ENCODE data around the gene RCAN2.
A peak's percentile ranks its signal among the peaks of the same experiment; 100 is the strongest.

RCAN2 gene

DNA sequence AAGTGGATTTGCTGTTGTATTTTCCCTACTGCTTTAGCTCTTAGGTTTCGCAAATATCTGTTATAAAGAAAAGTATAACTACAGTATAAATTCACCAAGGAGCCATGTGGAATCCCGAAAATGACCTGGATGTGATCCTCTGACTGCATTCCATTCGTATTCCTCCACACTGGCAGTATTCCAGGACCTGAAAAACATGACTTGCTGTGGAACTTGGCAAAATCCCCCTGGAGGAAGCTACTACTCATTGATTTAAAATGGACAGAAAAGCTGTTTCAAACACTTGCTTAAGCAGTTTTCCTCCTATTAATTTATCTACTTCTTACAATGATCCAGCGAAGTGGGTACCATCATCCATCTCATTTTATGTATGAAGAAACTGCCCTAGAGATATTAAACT is 307.1 kb downstream of the RCAN2 start:
- DNase-seq (ENCODE audit: insufficient read length, low spot score) = no peak

DNA sequence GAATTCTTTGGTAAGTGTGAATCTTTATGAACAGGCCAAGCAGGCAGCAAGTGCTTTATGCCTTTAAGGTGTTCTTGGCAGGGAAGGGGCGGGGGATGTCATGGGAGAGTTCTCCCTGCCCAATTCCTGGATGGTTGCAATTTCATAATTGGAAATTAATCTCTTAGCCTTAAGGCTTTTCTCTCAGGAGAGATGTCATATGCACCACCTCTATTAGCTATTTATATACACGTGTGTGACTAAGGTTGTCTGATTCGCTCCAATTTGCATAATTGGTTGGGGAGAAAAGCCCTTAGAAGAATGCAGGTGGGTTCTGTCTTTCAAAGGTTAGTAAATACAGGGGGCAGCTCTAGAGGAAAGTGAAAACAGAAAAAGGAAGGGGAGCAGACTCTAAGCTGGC is 315.3 kb downstream of the RCAN2 start:
- DNase-seq (ENCODE audit: insufficient read length, low spot score) = no peak
- FAIRE-seq = peak; percentile 39

More for the DNA sequence above, 307.1 kb downstream of the RCAN2 start:
- FAIRE-seq = no peak

GRCh38 chr6:46175446-46175845 is 315.8 kb downstream of the RCAN2 start:
- peak; percentile 21 for DNase-seq (ENCODE audit: insufficient read length, low spot score)
- peak; percentile 94 for FAIRE-seq

GRCh38 chr6:46174904-46175303 is 316.3 kb downstream of the RCAN2 start:
- DNase-seq (ENCODE audit: insufficient read length, low spot score) = no peak
- FAIRE-seq = no peak

DNA sequence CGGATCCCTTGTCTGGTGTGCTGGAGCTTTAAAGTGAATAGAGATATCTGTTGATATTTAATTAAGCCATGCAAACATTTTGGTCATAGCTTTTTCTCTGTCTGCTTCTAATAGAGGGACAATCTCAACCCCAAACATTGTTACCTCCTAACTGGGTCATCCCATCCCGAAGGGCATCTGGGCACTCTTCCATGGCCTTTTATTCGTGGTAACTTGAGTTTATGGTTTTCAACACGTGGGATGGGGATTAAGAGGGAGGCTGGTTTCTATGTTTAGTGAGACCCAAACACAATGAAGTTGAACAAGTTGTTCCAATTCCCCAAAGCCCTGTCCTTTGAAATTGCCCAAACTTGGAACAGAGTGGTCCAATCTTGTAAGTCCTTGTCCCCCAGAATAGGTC is 319.1 kb downstream of the RCAN2 start:
- no peak for DNase-seq (ENCODE audit: insufficient read length, low spot score)
- no peak for FAIRE-seq

All from GM19239 (cell line).